ENCODE measurements around the gene AUTS2.

- TF ChIP-seq CTCF (IDR thresholded peaks at IDR 0.05; ENCODE audit: low read depth, low read length, missing input control) (no peak), JUND (IDR thresholded peaks at IDR 0.05) (no peak), TAF1 (conservative IDR thresholded peaks at IDR 0.05) (no peak)
These were observed 101.7 kb downstream of the AUTS2 start for GRCh38 chr7:69699931-69700330.
